H9 (cell line): ENCODE data around the gene PELI3. TPM values are rescaled to one million over a fixed set of nuclear protein-coding genes. Genes with fewer than 3 reads are reported as not detected.

ENCODE experiments used
- DNase-seq: peaks from one replicate; pipeline ENCODE4 v3.0.0-alpha.2; 2017
- H2AFZ ChIP-seq: one replicate; pipeline ENCODE4 v1.6.1; 2013; ENCODE audit warnings: mild to moderate bottlenecking, low read length, control low read depth, moderate library complexity
- H2AK5ac ChIP-seq: 2 replicates; pipeline ENCODE4 v1.6.1; 2013; ENCODE audit warnings: low read length, control low read depth, mixed read lengths; ENCODE audit not compliant: insufficient read length
- H2BK120ac ChIP-seq: one replicate; pipeline ENCODE4 v1.6.1; 2013; ENCODE audit warnings: low read depth, mild to moderate bottlenecking, low read length, control low read depth, inconsistent platforms; ENCODE audit not compliant: poor library complexity, severe bottlenecking
- H2BK12ac ChIP-seq: 2 replicates; pipeline ENCODE4 v1.6.1; 2013; ENCODE audit warnings: low read length, control low read depth, mixed read lengths, low read depth; ENCODE audit not compliant: insufficient read length
- H2BK15ac ChIP-seq: 2 replicates; pipeline ENCODE4 v1.6.1; 2013; ENCODE audit warnings: low read depth, low read length, control low read depth
- H2BK20ac ChIP-seq: one replicate; pipeline ENCODE4 v1.6.1; 2013; ENCODE audit warnings: low read depth, mild to moderate bottlenecking, low read length, control low read depth, inconsistent platforms; ENCODE audit not compliant: poor library complexity, severe bottlenecking
- H2BK5ac ChIP-seq: 2 replicates; pipeline ENCODE4 v1.6.1; 2013; ENCODE audit warnings: low read length, control low read depth, mixed read lengths; ENCODE audit not compliant: insufficient read length
- H3K14ac ChIP-seq: 2 replicates; pipeline ENCODE4 v1.6.1; 2013; ENCODE audit warnings: low read length, control low read depth; ENCODE audit not compliant: insufficient read depth
- H3K18ac ChIP-seq: 2 replicates; pipeline ENCODE4 v1.6.1; 2013; ENCODE audit warnings: low read depth, mild to moderate bottlenecking, mixed read lengths, low read length, control low read depth; ENCODE audit not compliant: insufficient read length
- H3K23ac ChIP-seq: 2 replicates; pipeline ENCODE4 v1.6.1; 2013; ENCODE audit warnings: low read length, control low read depth, mixed read lengths, low read depth; ENCODE audit not compliant: insufficient read length
- H3K23me2 ChIP-seq: 2 replicates; pipeline ENCODE4 v1.6.1; 2013; ENCODE audit warnings: low read depth, mild to moderate bottlenecking, mixed read lengths, low read length, control low read depth; ENCODE audit not compliant: insufficient read length, poor library complexity, severe bottlenecking
- H3K27ac ChIP-seq: 2 replicates; pipeline ENCODE4 v1.5.1; 2013; ENCODE audit warnings: low read length, control low read depth, mixed read lengths, low read depth; ENCODE audit not compliant: insufficient read length
- H3K27me3 ChIP-seq: 2 replicates; pipeline ENCODE4 v1.6.1; 2013; ENCODE audit warnings: low read length, control low read depth, inconsistent platforms; ENCODE audit not compliant: insufficient read depth
- H3K4ac ChIP-seq: 2 replicates; pipeline ENCODE4 v1.6.1; 2013; ENCODE audit warnings: low read depth, mild to moderate bottlenecking, control low read depth, inconsistent platforms, low read length, moderate library complexity
- H3K4me1 ChIP-seq: 2 replicates; pipeline ENCODE4 v1.6.1; 2013; ENCODE audit warnings: low read length, control low read depth, inconsistent platforms; ENCODE audit not compliant: insufficient read depth
- H3K4me2 ChIP-seq: 2 replicates; pipeline ENCODE4 v1.6.1; 2013; ENCODE audit warnings: low read length, control low read depth, mixed read lengths; ENCODE audit not compliant: insufficient read length, insufficient read depth
- H3K56ac ChIP-seq: 2 replicates; pipeline ENCODE4 v1.6.1; 2013; ENCODE audit warnings: low read depth, mild to moderate bottlenecking, mixed read lengths, low read length, control low read depth; ENCODE audit not compliant: insufficient read length
- H3K79me1 ChIP-seq: 2 replicates; pipeline ENCODE4 v1.6.1; 2013; ENCODE audit warnings: low read depth, mild to moderate bottlenecking, moderate library complexity, low read length, control low read depth, inconsistent platforms; ENCODE audit not compliant: insufficient read depth, poor library complexity, severe bottlenecking
- H3K79me2 ChIP-seq: 2 replicates; pipeline ENCODE4 v1.6.1; 2013; ENCODE audit warnings: low read length, control low read depth, inconsistent platforms; ENCODE audit not compliant: insufficient read depth
- H3K9ac ChIP-seq: 2 replicates; pipeline ENCODE4 v1.6.1; 2013; ENCODE audit warnings: low read length, control low read depth, mixed read lengths; ENCODE audit not compliant: insufficient read length; ENCODE audit errors: extremely low read depth
- H3K9me3 ChIP-seq: one replicate; pipeline ENCODE4 v1.6.1; 2013; ENCODE audit warnings: low read depth, low read length, inconsistent platforms; ENCODE audit not compliant: control insufficient read depth
- H3T11ph ChIP-seq: one replicate; pipeline ENCODE4 v1.6.1; 2013; ENCODE audit warnings: mild to moderate bottlenecking, low read length, control low read depth, inconsistent platforms
- H4K20me1 ChIP-seq: one replicate; pipeline ENCODE4 v1.6.1; 2013; ENCODE audit not compliant: control insufficient read depth, insufficient read length, insufficient read depth
- H4K5ac ChIP-seq: 2 replicates; pipeline ENCODE4 v1.6.1; 2013; ENCODE audit warnings: low read depth, mild to moderate bottlenecking, mixed read lengths, low read length, control low read depth; ENCODE audit not compliant: insufficient read length
- H4K8ac ChIP-seq: replicated peaks from 2 replicates; pipeline ENCODE4 v1.6.1; 2013; ENCODE audit warnings: low read length, control low read depth, mixed read lengths, low read depth; ENCODE audit not compliant: insufficient read length
- H4K91ac ChIP-seq: 2 replicates; pipeline ENCODE4 v1.6.1; 2013; ENCODE audit warnings: low read depth, mild to moderate bottlenecking, moderate library complexity, mixed read lengths, low read length, control low read depth; ENCODE audit not compliant: insufficient read length
- H3K27ac Mint-ChIP-seq, 3 experiments: 2 replicates in 2 of 3; 3 replicates in 1 of 3; pipeline ENCODE4 v1.8.0; 2020 to 2021; ENCODE audit warnings: mixed read lengths in 3 of 3, mild to moderate bottlenecking in 1 of 3, moderate library complexity in 1 of 3
- H3K27me3 Mint-ChIP-seq: 2 replicates; pipeline ENCODE4 v1.8.0; 2021; ENCODE audit warnings: low read depth, mild to moderate bottlenecking, moderate library complexity, mixed read lengths
- H3K36me3 Mint-ChIP-seq, 3 experiments: 2 replicates in 2 of 3; 3 replicates in 1 of 3; pipeline ENCODE4 v1.8.0; 2020 to 2021; ENCODE audit warnings: low read depth in 3 of 3, mixed read lengths in 3 of 3; ENCODE audit not compliant: insufficient read depth in 1 of 3
- H3K4me1 Mint-ChIP-seq, 2 experiments: 2 replicates each; pipeline ENCODE4 v1.8.0; 2020; ENCODE audit warnings: mixed read lengths in 2 of 2
- H3K4me3 Mint-ChIP-seq, 2 experiments: 2 replicates in 1 of 2; 3 replicates in 1 of 2; pipeline ENCODE4 v1.8.0; 2020 to 2021; ENCODE audit warnings: mild to moderate bottlenecking in 2 of 2, mixed read lengths in 2 of 2, moderate library complexity in 1 of 2
- H3K9me3 Mint-ChIP-seq, 2 experiments: 2 replicates in 1 of 2; 3 replicates in 1 of 2; pipeline ENCODE4 v1.8.0; 2020; ENCODE audit warnings: mild to moderate bottlenecking in 2 of 2, mixed read lengths in 2 of 2, moderate library complexity in 1 of 2
- WGBS: extraction: QIAGEN DNeasy Blood & Tissue Kit; methylation state at CpG from one replicate; pipeline ENCODE4 v1.1.7; 2013; ENCODE audit warnings: missing lambda C conversion rate, low lambda C conversion rate, mixed read lengths; ENCODE audit not compliant: insufficient read length; ENCODE audit errors: extremely low coverage; 5-methylcytosine and 5-hydroxymethylcytosine counted together
- total RNA-seq: library from RNA; stranded (reverse); gene quantifications from 2 replicates; pipeline ENCODE4 v1.2.1, GENCODE V29; 2021
- TF ChIP-seq, protein P1 (sequence below): fragments of 200-600 bp; sonication (generic); conservative IDR thresholded peaks from 3 replicates; pipeline ENCODE4 v1.8.0; 2021; ENCODE audit warnings: antibody characterized with exemption, mild to moderate bottlenecking

PELI3 gene
- total RNA-seq, 1 experiment from 2014 or later = 10.3 TPM

DNA sequence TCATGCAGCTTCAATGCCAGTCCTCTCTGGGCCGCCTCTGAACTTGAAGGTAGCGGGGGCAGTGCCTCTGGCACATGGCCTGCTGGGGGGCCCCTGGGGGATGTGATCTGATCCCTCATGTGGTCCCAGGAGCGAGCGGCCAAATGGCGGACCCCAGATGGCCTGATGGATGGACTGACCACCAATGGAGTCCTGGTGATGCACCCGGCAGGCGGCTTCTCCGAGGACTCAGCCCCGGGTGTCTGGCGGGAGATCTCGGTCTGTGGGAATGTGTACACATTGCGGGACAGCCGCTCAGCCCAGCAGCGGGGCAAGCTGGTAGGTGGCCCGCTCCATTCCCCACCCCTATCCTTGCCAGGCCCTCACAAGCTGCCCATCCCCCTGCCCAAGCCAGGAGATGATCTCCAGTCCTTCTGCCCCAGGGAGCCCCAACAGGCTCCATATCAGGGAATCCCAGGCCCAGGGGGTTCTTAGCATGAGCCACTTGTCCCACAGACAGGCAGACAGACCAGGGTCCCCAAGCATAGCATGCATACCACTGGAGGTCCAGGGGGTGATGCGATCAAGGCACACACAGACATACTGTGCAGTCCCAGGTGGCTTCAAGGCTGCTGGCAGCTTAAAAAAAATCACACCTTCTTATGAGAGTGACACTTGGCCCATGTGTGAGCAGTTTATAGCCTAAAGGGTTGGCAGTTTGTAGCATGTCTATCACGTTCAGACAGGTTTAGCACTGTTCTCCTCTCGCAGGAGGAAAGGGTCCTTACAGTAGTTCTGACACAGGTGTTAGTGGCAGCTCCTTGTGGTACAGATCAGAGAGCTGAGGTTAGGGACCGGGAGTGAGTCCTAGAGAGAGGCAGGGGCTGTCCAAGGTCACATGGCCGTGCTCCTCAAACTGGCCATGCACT is 7.2 kb downstream of the PELI3 start:
- Histone ChIP-seq H3K23ac (no peak overlapping the region), H2AFZ (no peak overlapping the region), H3K79me1 (no peaks in the 10 kb centered on the region), H2BK120ac (no peak overlapping the region), H3K27me3 (no peaks in the 10 kb centered on the region), H4K91ac (no peak overlapping the region), H3K56ac (no peak overlapping the region), H2BK12ac (no peak overlapping the region), H2AK5ac (no peak overlapping the region), H2BK20ac (no peak overlapping the region), H3T11ph (no peak overlapping the region), H4K8ac (no peak overlapping the region), H3K23me2 (no peaks in the 10 kb centered on the region), H3K9ac (no peak overlapping the region), H3K4me2 (no peak overlapping the region), H2BK15ac (no peak overlapping the region), H2BK5ac (no peak overlapping the region), H3K14ac (no peak overlapping the region), H3K79me2 (no peaks in the 10 kb centered on the region), H3K9me3 (no peaks in the 10 kb centered on the region), H4K20me1 (no peaks in the 10 kb centered on the region), H3K27ac (no peak overlapping the region), H3K4me1 (no peaks in the 10 kb centered on the region), H3K4ac (no peak overlapping the region), H4K5ac (no peak overlapping the region), H3K18ac (no peak overlapping the region)
- H3K36me3 Mint-ChIP-seq = peaks cover 3 to 27% (median 23%) of the 10 kb centered on the region in 3 experiments; a peak in 5 of 7 replicates
- no peak overlapping the region for H3K4me3 Mint-ChIP-seq
- no peak for DNase-seq
- H3K9me3 Mint-ChIP-seq = no peaks in the 10 kb centered on the region
- TF ChIP-seq, protein P1, sequence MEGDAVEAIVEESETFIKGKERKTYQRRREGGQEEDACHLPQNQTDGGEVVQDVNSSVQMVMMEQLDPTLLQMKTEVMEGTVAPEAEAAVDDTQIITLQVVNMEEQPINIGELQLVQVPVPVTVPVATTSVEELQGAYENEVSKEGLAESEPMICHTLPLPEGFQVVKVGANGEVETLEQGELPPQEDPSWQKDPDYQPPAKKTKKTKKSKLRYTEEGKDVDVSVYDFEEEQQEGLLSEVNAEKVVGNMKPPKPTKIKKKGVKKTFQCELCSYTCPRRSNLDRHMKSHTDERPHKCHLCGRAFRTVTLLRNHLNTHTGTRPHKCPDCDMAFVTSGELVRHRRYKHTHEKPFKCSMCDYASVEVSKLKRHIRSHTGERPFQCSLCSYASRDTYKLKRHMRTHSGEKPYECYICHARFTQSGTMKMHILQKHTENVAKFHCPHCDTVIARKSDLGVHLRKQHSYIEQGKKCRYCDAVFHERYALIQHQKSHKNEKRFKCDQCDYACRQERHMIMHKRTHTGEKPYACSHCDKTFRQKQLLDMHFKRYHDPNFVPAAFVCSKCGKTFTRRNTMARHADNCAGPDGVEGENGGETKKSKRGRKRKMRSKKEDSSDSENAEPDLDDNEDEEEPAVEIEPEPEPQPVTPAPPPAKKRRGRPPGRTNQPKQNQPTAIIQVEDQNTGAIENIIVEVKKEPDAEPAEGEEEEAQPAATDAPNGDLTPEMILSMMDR = no peak
- no peaks in the 10 kb centered on the region for H3K27me3 Mint-ChIP-seq
- no CpG with 5 or more reads among the region's 20 CpGs for WGBS
- H3K27ac Mint-ChIP-seq = peak overlapping the region in 2 of 3 experiments; percentile 44 to 62; a peak in 1 of 7 replicates
- H3K4me1 Mint-ChIP-seq = peaks cover 29 to 37% of the 10 kb centered on the region in 2 experiments
